DND-41 (cell line): ENCODE measurements around the gene NRXN2.

Experiments used
- ATAC-seq: fragments of 200-7000 bp; cut with Tn5 transposase; 3 replicates; pipeline ENCODE4 v1.9.1; 2021; ENCODE audit warnings: low read depth; ENCODE audit not compliant: insufficient read depth
- DNase-seq: peaks from one replicate; pipeline ENCODE4 v3.0.0-alpha.2; 2020
- H2AFZ ChIP-seq: 2 replicates; pipeline ENCODE4 v1.6.0; 2012; ENCODE audit warnings: low read depth, low read length
- H3K27ac ChIP-seq: 2 replicates; pipeline ENCODE4 v1.5.1; 2012; ENCODE audit warnings: low read length, inconsistent platforms
- H3K27me3 ChIP-seq: fragments of 200-600 bp; sonication (generic); 2 replicates; pipeline ENCODE4 v1.6.0; 2012; ENCODE audit warnings: low read length, mild to moderate bottlenecking, inconsistent platforms; ENCODE audit not compliant: insufficient read depth, poor library complexity
- H3K36me3 ChIP-seq: 2 replicates; pipeline ENCODE4 v1.5.1; 2012; ENCODE audit warnings: low read length, inconsistent platforms; ENCODE audit not compliant: insufficient read depth
- H3K4me1 ChIP-seq: 2 replicates; pipeline ENCODE4 v1.5.1; 2012; ENCODE audit warnings: mild to moderate bottlenecking, low read length; ENCODE audit not compliant: insufficient read depth
- H3K4me2 ChIP-seq: 2 replicates; pipeline ENCODE4 v1.6.0; 2012; ENCODE audit warnings: mild to moderate bottlenecking, moderate library complexity, low read length, inconsistent platforms; ENCODE audit not compliant: insufficient read depth
- H3K4me3 ChIP-seq, 2 experiments: fragments of 200-600 bp in 1 of 2; shearing (Covaris generic) in 1 of 2; 2 replicates each; pipeline ENCODE4 v1.5.1; 2012 to 2016; ENCODE audit warnings: inconsistent platforms in 2 of 2, low read length in 2 of 2, mild to moderate bottlenecking in 2 of 2, low read depth in 1 of 2, moderate library complexity in 1 of 2
- H3K79me2 ChIP-seq: 2 replicates; pipeline ENCODE4 v1.6.0; 2012; ENCODE audit warnings: low read length, inconsistent platforms; ENCODE audit not compliant: insufficient read depth
- H3K9ac ChIP-seq: 2 replicates; pipeline ENCODE4 v1.6.0; 2012; ENCODE audit warnings: low read depth, mild to moderate bottlenecking, inconsistent platforms, low read length, moderate library complexity
- H3K9me3 ChIP-seq: 2 replicates; pipeline ENCODE4 v1.5.1; 2012; ENCODE audit warnings: low read length, moderate library complexity, mild to moderate bottlenecking, inconsistent platforms; ENCODE audit not compliant: insufficient read depth, severe bottlenecking
- H4K20me1 ChIP-seq: 2 replicates; pipeline ENCODE4 v1.6.0; 2012; ENCODE audit warnings: low read length; ENCODE audit not compliant: insufficient read depth
- EZH2 ChIP-seq: IDR thresholded peaks from 3 replicates; pipeline ENCODE4 v1.6.1; 2012; ENCODE audit warnings: borderline replicate concordance, low read depth, mild to moderate bottlenecking, moderate library complexity, low read length, inconsistent platforms; ENCODE audit not compliant: severe bottlenecking
- TF ChIP-seq, protein P1 (sequence below): IDR thresholded peaks from 2 replicates; pipeline ENCODE4 v1.5.1; 2012; ENCODE audit warnings: borderline replicate concordance, low read length, moderate library complexity, mild to moderate bottlenecking; ENCODE audit not compliant: poor library complexity, severe bottlenecking; ENCODE audit errors: extremely low read depth

NRXN2 gene

DNA sequence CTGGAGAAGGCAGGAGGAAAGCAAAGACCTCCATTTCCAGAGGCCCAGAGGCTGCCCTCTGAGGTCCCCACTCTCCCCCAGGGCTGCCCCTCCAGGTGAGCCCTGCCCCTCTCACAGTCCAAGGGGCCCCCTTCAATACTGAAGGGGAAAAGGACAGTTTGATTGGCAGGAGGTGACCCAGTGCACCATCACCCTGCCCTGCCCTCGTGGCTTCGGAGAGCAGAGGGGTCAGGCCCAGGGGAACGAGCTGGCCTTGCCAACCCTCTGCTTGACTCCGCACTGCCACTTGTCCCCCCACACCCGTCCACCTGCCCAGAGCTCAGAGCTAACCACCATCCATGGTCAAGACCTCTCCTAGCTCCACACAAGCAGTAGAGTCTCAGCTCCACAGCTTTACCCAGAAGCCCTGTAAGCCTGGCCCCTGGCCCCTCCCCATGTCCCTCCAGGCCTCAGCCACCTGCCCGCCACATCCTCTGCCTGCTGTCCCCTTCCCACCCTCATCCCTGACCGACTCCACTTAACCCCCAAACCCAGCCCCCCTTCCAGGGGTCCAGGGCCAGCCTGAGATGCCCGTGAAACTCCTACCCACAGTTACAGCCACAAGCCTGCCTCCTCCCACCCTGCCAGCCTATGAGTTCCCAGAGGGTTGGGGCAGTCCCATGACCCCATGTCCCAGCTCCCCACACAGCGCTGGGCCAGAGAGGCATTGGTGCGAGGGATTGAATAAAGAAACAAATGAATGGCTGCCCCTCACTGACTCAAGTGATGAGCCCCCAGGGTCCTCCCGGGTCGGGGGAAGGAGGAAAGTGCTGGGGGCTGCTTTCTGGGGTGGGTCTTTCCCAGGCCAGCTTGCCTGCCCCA, 121.2 kb downstream of the NRXN2 start:
- ATAC-seq (no peak), DNase-seq (no peak)
- Histone ChIP-seq H3K79me2 (no peaks in the 10 kb centered on the region), H3K9me3 (no peaks in the 10 kb centered on the region), H3K27me3 (no peaks in the 10 kb centered on the region), H3K36me3 (no peaks in the 10 kb centered on the region), H2AFZ (no peak overlapping the region), H3K4me1 (no peaks in the 10 kb centered on the region), H3K4me2 (no peak overlapping the region), H4K20me1 (no peaks in the 10 kb centered on the region; the same call in 1 of the 2 replicates), H3K4me3 (no peak overlapping the region), H3K9ac (no peak overlapping the region), H3K27ac (no peak overlapping the region)
- TF ChIP-seq, protein P1, sequence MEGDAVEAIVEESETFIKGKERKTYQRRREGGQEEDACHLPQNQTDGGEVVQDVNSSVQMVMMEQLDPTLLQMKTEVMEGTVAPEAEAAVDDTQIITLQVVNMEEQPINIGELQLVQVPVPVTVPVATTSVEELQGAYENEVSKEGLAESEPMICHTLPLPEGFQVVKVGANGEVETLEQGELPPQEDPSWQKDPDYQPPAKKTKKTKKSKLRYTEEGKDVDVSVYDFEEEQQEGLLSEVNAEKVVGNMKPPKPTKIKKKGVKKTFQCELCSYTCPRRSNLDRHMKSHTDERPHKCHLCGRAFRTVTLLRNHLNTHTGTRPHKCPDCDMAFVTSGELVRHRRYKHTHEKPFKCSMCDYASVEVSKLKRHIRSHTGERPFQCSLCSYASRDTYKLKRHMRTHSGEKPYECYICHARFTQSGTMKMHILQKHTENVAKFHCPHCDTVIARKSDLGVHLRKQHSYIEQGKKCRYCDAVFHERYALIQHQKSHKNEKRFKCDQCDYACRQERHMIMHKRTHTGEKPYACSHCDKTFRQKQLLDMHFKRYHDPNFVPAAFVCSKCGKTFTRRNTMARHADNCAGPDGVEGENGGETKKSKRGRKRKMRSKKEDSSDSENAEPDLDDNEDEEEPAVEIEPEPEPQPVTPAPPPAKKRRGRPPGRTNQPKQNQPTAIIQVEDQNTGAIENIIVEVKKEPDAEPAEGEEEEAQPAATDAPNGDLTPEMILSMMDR: no peak
- no peak for TF ChIP-seq EZH2

DNA sequence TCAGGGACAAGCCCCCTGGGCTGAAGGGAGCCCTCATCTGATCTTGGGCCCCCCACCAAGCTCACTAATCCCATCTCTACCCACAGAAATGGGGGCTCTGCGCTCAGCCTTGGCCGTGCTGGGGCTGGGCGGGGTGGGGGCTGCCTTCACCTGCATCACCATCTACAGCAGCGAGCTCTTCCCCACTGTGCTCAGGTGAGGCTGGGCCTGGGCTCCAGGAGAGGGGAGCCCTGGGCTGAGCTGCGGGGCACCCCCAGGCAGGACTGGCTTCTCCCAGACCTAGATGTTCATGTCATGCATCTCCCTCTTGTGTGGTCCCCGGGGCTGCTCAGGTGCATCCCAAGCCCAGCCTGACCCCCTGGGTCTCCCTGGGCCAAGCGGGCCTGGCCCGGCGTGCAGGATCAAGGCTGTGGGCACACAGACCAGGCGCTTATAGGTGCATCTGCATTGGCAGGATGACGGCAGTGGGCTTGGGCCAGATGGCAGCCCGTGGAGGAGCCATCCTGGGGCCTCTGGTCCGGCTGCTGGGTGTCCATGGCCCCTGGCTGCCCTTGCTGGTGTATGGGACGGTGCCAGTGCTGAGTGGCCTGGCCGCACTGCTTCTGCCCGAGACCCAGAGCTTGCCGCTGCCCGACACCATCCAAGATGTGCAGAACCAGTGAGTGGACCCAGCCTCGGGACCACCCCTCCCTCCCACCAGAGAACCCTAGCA, 122.6 kb downstream of the NRXN2 start:
- Histone ChIP-seq H3K9ac (no peak overlapping the region), H2AFZ (no peak overlapping the region), H3K27me3 (no peaks in the 10 kb centered on the region), H3K36me3 (no peaks in the 10 kb centered on the region), H3K27ac (no peak overlapping the region), H3K4me3 (no peak overlapping the region), H3K9me3 (peaks cover 6% of the 10 kb centered on the region), H4K20me1 (no peaks in the 10 kb centered on the region; the same call in 1 of the 2 replicates), H3K4me2 (no peak overlapping the region), H3K79me2 (no peaks in the 10 kb centered on the region), H3K4me1 (no peaks in the 10 kb centered on the region)
- no peak for ATAC-seq
- TF ChIP-seq EZH2: no peak
- TF ChIP-seq, protein P1: no peak
- no peak for DNase-seq

GRCh38 chr11:64599698-64600211, 123.2 kb downstream of the NRXN2 start:
- ATAC-seq (no peak), DNase-seq (no peak)
- H3K79me2 ChIP-seq: no peaks in the 10 kb centered on the region
- no peaks in the 10 kb centered on the region; the same call in 1 of the 2 replicates for H4K20me1 ChIP-seq
- H3K36me3 ChIP-seq: no peaks in the 10 kb centered on the region
- TF ChIP-seq, protein P1: no peak
- TF ChIP-seq EZH2: no peak
- H3K4me3 ChIP-seq: no peak overlapping the region
- H3K27ac ChIP-seq: no peak overlapping the region
- H3K9me3 ChIP-seq: peaks cover 6% of the 10 kb centered on the region
- no peaks in the 10 kb centered on the region for H3K4me1 ChIP-seq
- no peak overlapping the region for H3K9ac ChIP-seq
- no peaks in the 10 kb centered on the region for H3K27me3 ChIP-seq
- H2AFZ ChIP-seq: no peak overlapping the region
- H3K4me2 ChIP-seq: no peak overlapping the region
